HG02938 (cell line): ENCODE results near the gene FN3K.
"Not testable (repeated sequence)": the region's sequence is repeated elsewhere in the genome, so short reads cannot be mapped to it uniquely, and the experiment has no call there.

ENCODE experiments used
- ATAC-seq: cut with Tn5 transposase; IDR thresholded peaks from one replicate; pipeline ENCODE4 v1.9.1; 2021; ENCODE audit warnings: mild to moderate bottlenecking, moderate library complexity; ENCODE audit not compliant: unreplicated experiment

The FN3K gene

GRCh38 chr17:82769041-82769440 is 33.6 kb downstream of the FN3K start:
- no peak for ATAC-seq

GRCh38 chr17:82772026-82772425 is 36.6 kb downstream of the FN3K start:
- no peak for ATAC-seq

- not testable (repeated sequence) for ATAC-seq
Observed at GRCh38 chr17:82774456-82774855, 39.0 kb downstream of the FN3K start.

- no peak for ATAC-seq
Observed at GRCh38 chr17:82775001-82775823, 39.8 kb downstream of the FN3K start.

GRCh38 chr17:82776454-82776853 is 41.0 kb downstream of the FN3K start:
- no peak for ATAC-seq

- ATAC-seq: not testable (repeated sequence)
Observed at GRCh38 chr17:82777778-82778375, 42.5 kb downstream of the FN3K start.

GRCh38 chr17:82779541-82779940 is 44.1 kb downstream of the FN3K start:
- ATAC-seq: no peak

- ATAC-seq: no peak
Observed at GRCh38 chr17:82780195-82780594, 44.8 kb downstream of the FN3K start.

- no peak for ATAC-seq
Observed at GRCh38 chr17:82780971-82781893, 45.8 kb downstream of the FN3K start.

- no peak for ATAC-seq
Observed at GRCh38 chr17:82781894-82782274, 46.5 kb downstream of the FN3K start.

GRCh38 chr17:82782657-82783207 is 47.3 kb downstream of the FN3K start:
- ATAC-seq: no peak

- ATAC-seq: no peak
Observed at GRCh38 chr17:82783498-82783897, 48.1 kb downstream of the FN3K start.

- not testable (repeated sequence) for ATAC-seq
Observed at GRCh38 chr17:82785581-82785980, 50.2 kb downstream of the FN3K start.

- no peak for ATAC-seq
Observed at GRCh38 chr17:82786427-82786826, 51.0 kb downstream of the FN3K start.

- no peak for ATAC-seq
Observed at GRCh38 chr17:82787081-82787848, 51.9 kb downstream of the FN3K start.

- ATAC-seq: no peak
Observed at GRCh38 chr17:82788206-82789001, 53.0 kb downstream of the FN3K start.

- no peak for ATAC-seq
Observed at GRCh38 chr17:82789051-82789592, 53.7 kb downstream of the FN3K start.

GRCh38 chr17:82789806-82790205 is 54.4 kb downstream of the FN3K start:
- no peak for ATAC-seq

GRCh38 chr17:82790391-82790790 is 55.0 kb downstream of the FN3K start:
- ATAC-seq: no peak
